HCT116 (cell line): ENCODE results near the gene METTL21A. TPM values are rescaled to one million over a fixed set of nuclear protein-coding genes. Genes with fewer than 3 reads are reported as not detected.
"Not testable (repeated sequence)": the region's sequence is repeated elsewhere in the genome, so short reads cannot be mapped to it uniquely, and the experiment has no call there.

Source experiments
- ATAC-seq: fragments of 200-7000 bp; cut with Tn5 transposase; 2 replicates; pipeline ENCODE4 v1.9.1; 2020; ENCODE audit warnings: mild to moderate bottlenecking, moderate library complexity
- BruUV-seq: library from RNA; stranded (reverse); fragments of 400-500 nt; replicated peaks from 2 replicates; lab custom pipeline; 2021; lab: Mats Ljungman, UMichigan
- CTCF ChIA-PET: fragments of 300-600 bp; sonication (Branson Sonifier 250); formaldehyde crosslinking; loops from one replicate; lab custom pipeline; 2021; ENCODE audit warnings: antibody characterized with exemption; lab: Charles Lee
- POLR2A ChIA-PET: fragments of 300-600, 350-600 bp; sonication (Branson Sonifier 250); formaldehyde crosslinking; loops from one replicate; lab custom pipeline; 2021; ENCODE audit warnings: antibody characterized with exemption; lab: Charles Lee
- RAD21 ChIA-PET, 2 experiments: fragments of 300-600 bp; sonication (Branson Sonifier 250); formaldehyde crosslinking; loops; one replicate each; lab custom pipeline; 2023; ENCODE audit warnings: low total read pairs in 2 of 2; ENCODE audit not compliant: uncharacterized antibody in 2 of 2, unreplicated experiment in 2 of 2, low non-redundant PET in 1 of 2; lab: Charles Lee
- DNase-seq: peaks from one replicate; pipeline ENCODE4 v3.0.0-alpha.2; 2010; ENCODE audit warnings: low read depth, low spot score
- H2AFZ ChIP-seq: fragments of 200-600 bp; shearing (Covaris generic), sonication (generic); 2 replicates; pipeline ENCODE4 v1.6.1; 2017; ENCODE audit warnings: low read depth, mixed run types, mixed read lengths, antibody characterized with exemption, low read length; ENCODE audit not compliant: poor library complexity, severe bottlenecking
- H3K27ac ChIP-seq: 2 replicates; pipeline ENCODE4 v1.5.1; 2012; ENCODE audit warnings: low read depth, low read length
- H3K27me3 ChIP-seq: fragments of 200-600 bp; sonication (generic); 2 replicates; pipeline ENCODE4 v1.6.1; 2016; ENCODE audit warnings: mixed run types, low read length, mixed read lengths; ENCODE audit not compliant: insufficient read depth
- H3K36me3 ChIP-seq, 2 experiments: fragments of 200-500 bp in 1 of 2; fragments of 200-600 bp in 1 of 2; sonication (Bioruptor generic) in 1 of 2; sonication (generic) in 1 of 2; 2 replicates each; pipeline versions ENCODE4 v1.5.1 to v1.6.1; 2014 to 2016; ENCODE audit warnings: low read length in 2 of 2, inconsistent platforms in 1 of 2, mixed read lengths in 1 of 2, mixed run types in 1 of 2; ENCODE audit not compliant: insufficient read depth in 2 of 2, control insufficient read depth in 1 of 2
- H3K4me1 ChIP-seq, 2 experiments: fragments of 200-600 bp in 1 of 2; sonication (generic) in 1 of 2; 2 replicates each; pipeline versions ENCODE4 v1.5.1 to v1.6.1; 2012 to 2017; ENCODE audit warnings: low read length in 2 of 2, inconsistent platforms in 1 of 2, mild to moderate bottlenecking in 1 of 2, mixed read lengths in 1 of 2, mixed run types in 1 of 2, moderate library complexity in 1 of 2; ENCODE audit not compliant: insufficient read depth in 2 of 2, control insufficient read depth in 1 of 2
- H3K4me2 ChIP-seq: fragments of 200-600 bp; sonication (generic); 2 replicates; pipeline ENCODE4 v1.6.1; 2017; ENCODE audit warnings: mixed run types, low read length, mixed read lengths
- H3K4me3 ChIP-seq, 2 experiments: fragments of 200-600 bp in 1 of 2; sonication (generic) in 1 of 2; replicated peaks in 1 of 2; 2 replicates each; pipeline ENCODE4 v1.5.1; 2011 to 2016; ENCODE audit warnings: low read length in 2 of 2, control low read depth in 1 of 2, low read depth in 1 of 2, mild to moderate bottlenecking in 1 of 2, mixed read lengths in 1 of 2, mixed run types in 1 of 2
- H3K79me2 ChIP-seq: fragments of 200-600 bp; sonication (generic); 2 replicates; pipeline ENCODE4 v1.6.1; 2017; ENCODE audit warnings: mild to moderate bottlenecking, mixed run types, low read length, moderate library complexity, mixed read lengths; ENCODE audit not compliant: insufficient read depth
- H3K9ac ChIP-seq: fragments of 200-600 bp; sonication (generic); 2 replicates; pipeline ENCODE4 v1.6.1; 2016; ENCODE audit warnings: low read length, mixed read lengths
- H3K9me2 ChIP-seq: fragments of 200-600 bp; sonication (generic), shearing (Covaris generic); 2 replicates; pipeline ENCODE4 v1.6.1; 2017; ENCODE audit warnings: mixed run types, mild to moderate bottlenecking, moderate library complexity; ENCODE audit not compliant: insufficient read depth
- H3K9me3 ChIP-seq, 2 experiments: fragments of 200-500 bp in 1 of 2; fragments of 200-600 bp in 1 of 2; sonication (Bioruptor generic) in 1 of 2; sonication (generic) in 1 of 2; 2 replicates each; pipeline ENCODE4 v1.6.1; 2014 to 2017; ENCODE audit warnings: low read length in 2 of 2, mixed read lengths in 2 of 2, inconsistent platforms in 1 of 2, low read depth in 1 of 2, mild to moderate bottlenecking in 1 of 2, mixed run types in 1 of 2, moderate library complexity in 1 of 2; ENCODE audit not compliant: control insufficient read depth in 1 of 2, insufficient read depth in 1 of 2
- H4K20me1 ChIP-seq: fragments of 200-600 bp; sonication (generic), shearing (Covaris generic); 2 replicates; pipeline ENCODE4 v1.6.1; 2017; ENCODE audit warnings: mixed run types, mild to moderate bottlenecking, moderate library complexity; ENCODE audit not compliant: insufficient read depth
- CBX3 ChIP-seq: IDR thresholded peaks from 2 replicates; pipeline ENCODE4 v1.6.1; 2012; ENCODE audit warnings: low read depth
- CEBPB ChIP-seq: IDR thresholded peaks from 2 replicates; pipeline ENCODE4 v1.6.1; 2012; ENCODE audit warnings: low read depth
- EGR1 ChIP-seq: IDR thresholded peaks from 2 replicates; pipeline ENCODE4 v1.6.1; 2012; ENCODE audit warnings: low read depth
- EZH2 ChIP-seq: fragments of 200-600 bp; sonication (generic); IDR thresholded peaks from 2 replicates; pipeline ENCODE4 v1.6.1; 2017; ENCODE audit warnings: antibody characterized with exemption, mixed run types
- EZH2phosphoT487 ChIP-seq: fragments of 200-600 bp; IDR thresholded peaks from 2 replicates; pipeline ENCODE4 v1.6.1; 2018; ENCODE audit warnings: antibody characterized with exemption, borderline replicate concordance
- FOSL1 ChIP-seq: IDR thresholded peaks from 2 replicates; pipeline ENCODE4 v1.6.1; 2012; ENCODE audit warnings: low read depth
- MAX ChIP-seq: IDR thresholded peaks from 2 replicates; pipeline ENCODE4 v1.6.1; 2012
- POLR2AphosphoS5 ChIP-seq: IDR thresholded peaks from 2 replicates; pipeline ENCODE4 v1.6.1; 2011; ENCODE audit warnings: mild to moderate bottlenecking, low read depth, low read length, moderate library complexity
- SIN3A ChIP-seq: IDR thresholded peaks from 2 replicates; pipeline ENCODE4 v1.6.1; 2012; ENCODE audit warnings: low read depth
- YY1 ChIP-seq: IDR thresholded peaks from 2 replicates; pipeline ENCODE4 v1.6.1; 2011; ENCODE audit warnings: low read length, low read depth, moderate library complexity, mild to moderate bottlenecking; ENCODE audit not compliant: insufficient replicate concordance; ENCODE audit errors: extremely low read depth
- intact Hi-C: fragments of 100-400 bp; cut with micrococcal nuclease; formaldehyde crosslinking; loops from 2 replicates; pipeline ENCODE4 v1.10.0; 2022
- total RNA-seq: library from RNA; stranded (reverse); gene quantifications from one replicate; pipeline ENCODE4 v1.2.1, GENCODE V29; 2021; ENCODE audit not compliant: unreplicated experiment
- TF ChIP-seq, protein P1 (sequence below): IDR thresholded peaks from 2 replicates; pipeline ENCODE4 v1.6.1; 2012; ENCODE audit warnings: low read depth

Gene METTL21A
- total RNA-seq, 1 experiment from 2014 or later: 25.7 TPM

DNA sequence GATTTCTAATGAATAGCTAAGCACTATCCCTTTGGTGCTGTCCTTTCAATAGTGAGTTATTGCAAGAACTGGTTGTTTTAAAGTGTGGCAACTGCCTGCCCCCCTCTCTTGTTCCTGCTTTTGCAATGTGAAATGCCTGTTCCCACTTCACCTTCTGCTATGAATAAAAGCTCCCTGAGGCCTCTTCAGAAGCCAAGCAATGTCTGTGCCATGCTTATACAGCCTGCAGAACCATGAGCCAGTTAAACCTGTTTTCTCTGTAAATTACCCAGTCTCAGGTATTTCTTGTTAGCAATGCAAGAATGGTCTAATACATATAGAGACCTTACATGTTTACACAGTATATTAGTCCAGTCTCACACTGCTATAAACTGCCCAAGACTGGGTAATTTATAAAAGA, 15.0 kb upstream of the METTL21A start:
- RAD21 ChIA-PET: no interaction called here
- no peaks in the 10 kb centered on the region for H3K27me3 ChIP-seq
- no peaks in the 10 kb centered on the region for H4K20me1 ChIP-seq
- no peak for TF ChIP-seq EZH2
- no peak for TF ChIP-seq EZH2phosphoT487
- no peak for TF ChIP-seq MAX
- TF ChIP-seq CEBPB: no peak
- TF ChIP-seq, protein P1, sequence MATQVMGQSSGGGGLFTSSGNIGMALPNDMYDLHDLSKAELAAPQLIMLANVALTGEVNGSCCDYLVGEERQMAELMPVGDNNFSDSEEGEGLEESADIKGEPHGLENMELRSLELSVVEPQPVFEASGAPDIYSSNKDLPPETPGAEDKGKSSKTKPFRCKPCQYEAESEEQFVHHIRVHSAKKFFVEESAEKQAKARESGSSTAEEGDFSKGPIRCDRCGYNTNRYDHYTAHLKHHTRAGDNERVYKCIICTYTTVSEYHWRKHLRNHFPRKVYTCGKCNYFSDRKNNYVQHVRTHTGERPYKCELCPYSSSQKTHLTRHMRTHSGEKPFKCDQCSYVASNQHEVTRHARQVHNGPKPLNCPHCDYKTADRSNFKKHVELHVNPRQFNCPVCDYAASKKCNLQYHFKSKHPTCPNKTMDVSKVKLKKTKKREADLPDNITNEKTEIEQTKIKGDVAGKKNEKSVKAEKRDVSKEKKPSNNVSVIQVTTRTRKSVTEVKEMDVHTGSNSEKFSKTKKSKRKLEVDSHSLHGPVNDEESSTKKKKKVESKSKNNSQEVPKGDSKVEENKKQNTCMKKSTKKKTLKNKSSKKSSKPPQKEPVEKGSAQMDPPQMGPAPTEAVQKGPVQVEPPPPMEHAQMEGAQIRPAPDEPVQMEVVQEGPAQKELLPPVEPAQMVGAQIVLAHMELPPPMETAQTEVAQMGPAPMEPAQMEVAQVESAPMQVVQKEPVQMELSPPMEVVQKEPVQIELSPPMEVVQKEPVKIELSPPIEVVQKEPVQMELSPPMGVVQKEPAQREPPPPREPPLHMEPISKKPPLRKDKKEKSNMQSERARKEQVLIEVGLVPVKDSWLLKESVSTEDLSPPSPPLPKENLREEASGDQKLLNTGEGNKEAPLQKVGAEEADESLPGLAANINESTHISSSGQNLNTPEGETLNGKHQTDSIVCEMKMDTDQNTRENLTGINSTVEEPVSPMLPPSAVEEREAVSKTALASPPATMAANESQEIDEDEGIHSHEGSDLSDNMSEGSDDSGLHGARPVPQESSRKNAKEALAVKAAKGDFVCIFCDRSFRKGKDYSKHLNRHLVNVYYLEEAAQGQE: no peak
- TF ChIP-seq FOSL1: no peak
- TF ChIP-seq EGR1: no peak
- TF ChIP-seq SIN3A: no peak
- TF ChIP-seq POLR2AphosphoS5: no peak
- TF ChIP-seq YY1: no peak
- no peak for TF ChIP-seq CBX3
- intact Hi-C loops: no loop called here
- H2AFZ ChIP-seq: no peak overlapping the region
- BruUV-seq: no TSS peak
- H3K36me3 ChIP-seq: no peaks in the 10 kb centered on the region
- H3K4me3 ChIP-seq: no peak overlapping the region
- peaks cover 0 to 4% of the 10 kb centered on the region in 2 experiments; a peak in 1 of 4 replicates for H3K9me3 ChIP-seq
- no peak for ATAC-seq
- POLR2A ChIA-PET: no interaction called here
- no peak overlapping the region for H3K9ac ChIP-seq
- H3K9me2 ChIP-seq: no peaks in the 10 kb centered on the region
- DNase-seq: no peak
- H3K79me2 ChIP-seq: no peaks in the 10 kb centered on the region
- H3K4me2 ChIP-seq: no peak overlapping the region
- no peaks in the 10 kb centered on the region; a peak in 1 of 4 replicates for H3K4me1 ChIP-seq
- H3K27ac ChIP-seq: no peak overlapping the region
- CTCF ChIA-PET: no interaction called here

- BruUV-seq, POLR2A ChIA-PET, CTCF ChIA-PET: not testable (repeated sequence)
Observed at GRCh38 chr2:207639288-207639687, 14.1 kb upstream of the METTL21A start.

More at GRCh38 chr2:207639288-207639687, 14.1 kb upstream of the METTL21A start:
- H3K9me2 ChIP-seq, H3K4me1 ChIP-seq, RAD21 ChIA-PET, H4K20me1 ChIP-seq, H3K4me2 ChIP-seq, H3K27ac ChIP-seq, DNase-seq, intact Hi-C loops, H3K36me3 ChIP-seq, H3K9ac ChIP-seq, H2AFZ ChIP-seq, H3K27me3 ChIP-seq, H3K4me3 ChIP-seq, H3K79me2 ChIP-seq, H3K9me3 ChIP-seq, ATAC-seq: not testable (repeated sequence)
